Retinal pigment epithelial cell (primary cell): Measurements from ENCODE around the gene ABCG4.

ENCODE experiments used
- DNase-seq: peaks from one replicate; pipeline ENCODE4 v3.0.0-alpha.2; 2010; ENCODE audit warnings: low read depth
- H3K4me3 ChIP-seq: 2 replicates; pipeline ENCODE4 v1.5.1; 2011; ENCODE audit warnings: mild to moderate bottlenecking, low read length, control low read depth, moderate library complexity
- CTCF ChIP-seq: conservative IDR thresholded peaks from 2 replicates; pipeline ENCODE4 v1.5.1; 2011; ENCODE audit warnings: low read depth, low read length, control low read depth, inconsistent platforms

ABCG4 gene

GRCh38 chr11:119202554-119202953 is 53.7 kb downstream of the ABCG4 start:
- no peak overlapping the region for H3K4me3 ChIP-seq
- no peak for TF ChIP-seq CTCF
- DNase-seq = no peak

GRCh38 chr11:119204066-119204465 is 55.2 kb downstream of the ABCG4 start:
- no peak for DNase-seq
- H3K4me3 ChIP-seq = no peak overlapping the region
- TF ChIP-seq CTCF = no peak

GRCh38 chr11:119205080-119205479 is 56.2 kb downstream of the ABCG4 start:
- DNase-seq = no peak
- H3K4me3 ChIP-seq = no peak overlapping the region
- no peak for TF ChIP-seq CTCF

- TF ChIP-seq CTCF = peak; percentile 82
- peak; percentile 45 for DNase-seq
- H3K4me3 ChIP-seq = peak within 1 kb of the TSS; percentile 75
Observed at GRCh38 chr11:119205574-119206510, 57.0 kb downstream of the ABCG4 start, which contains the start of gene CBL. Gene CBL (plus strand): TSS chr11:119206339. CDS start chr11:119206418, 79 bp downstream.

DNA sequence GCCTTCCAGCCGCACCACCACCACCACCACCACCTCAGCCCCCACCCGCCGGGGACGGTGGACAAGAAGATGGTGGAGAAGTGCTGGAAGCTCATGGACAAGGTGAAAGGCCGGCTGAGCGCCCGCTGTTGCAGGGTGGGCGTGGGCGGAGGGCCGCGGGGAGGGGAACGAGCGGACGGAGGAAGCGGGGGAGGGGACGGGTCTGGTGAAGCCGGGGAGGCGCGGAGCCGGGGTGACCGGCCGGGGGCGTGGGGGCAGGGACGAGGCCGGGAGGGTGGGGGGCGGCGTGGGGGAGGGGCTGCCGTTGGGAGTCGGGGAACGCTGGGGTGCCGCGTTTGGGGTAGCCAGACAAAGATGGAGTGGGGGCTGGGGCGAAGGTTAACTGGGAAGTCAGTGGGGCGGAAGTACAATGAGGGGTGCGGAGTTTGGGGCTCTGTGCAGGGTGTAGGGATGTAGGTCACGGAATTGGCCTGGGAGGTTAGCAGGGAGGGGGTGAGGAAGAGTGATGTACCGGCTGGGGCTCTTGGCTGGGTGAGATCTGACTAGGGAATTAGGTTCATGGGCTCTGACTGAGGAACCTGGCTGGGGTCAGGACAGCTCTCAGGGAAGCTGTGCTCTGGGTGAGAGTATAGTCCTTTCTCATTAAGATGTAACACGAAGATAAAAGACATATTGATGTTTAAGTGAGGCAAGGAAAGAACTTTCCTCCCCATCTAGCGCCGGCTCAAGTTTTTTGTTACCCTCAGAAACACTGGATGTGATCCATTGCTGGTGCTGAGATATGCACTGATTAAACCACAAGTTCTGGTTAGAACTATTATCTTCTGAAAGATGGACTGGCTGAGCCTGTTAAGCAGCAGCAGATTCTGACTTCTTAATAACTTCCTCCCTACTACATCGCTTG is 57.9 kb downstream of the ABCG4 start:
- no peak for DNase-seq
- H3K4me3 ChIP-seq = peak overlapping the region; percentile 75
- TF ChIP-seq CTCF = no peak

DNA sequence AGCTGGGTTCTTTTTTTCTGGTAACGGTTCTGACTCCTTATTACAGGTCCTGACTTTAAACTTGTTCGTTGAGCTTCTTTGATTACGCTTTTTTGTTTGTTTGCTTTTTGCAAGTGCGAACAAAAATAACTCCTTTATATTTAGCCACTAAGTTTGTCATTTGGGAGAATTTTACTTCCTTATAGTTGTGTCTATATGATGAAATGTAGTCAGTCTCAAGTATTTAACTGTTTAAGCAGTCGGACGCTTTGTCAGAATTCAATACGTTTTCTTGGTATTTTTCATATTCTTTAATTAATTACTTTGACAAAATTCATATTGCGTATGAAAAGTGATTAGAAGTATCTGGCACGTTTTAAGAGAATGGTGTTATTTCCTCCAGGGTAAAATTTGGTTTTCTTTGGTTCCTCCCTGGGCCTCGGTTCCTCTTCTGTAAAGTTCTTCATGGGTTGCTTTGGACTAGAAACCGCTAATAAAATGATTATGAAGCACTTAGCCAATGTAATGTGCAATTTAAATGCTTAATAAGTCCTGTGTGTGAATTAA is 58.6 kb downstream of the ABCG4 start:
- TF ChIP-seq CTCF = no peak
- peak overlapping the region; percentile 75 for H3K4me3 ChIP-seq
- no peak for DNase-seq
